Astrocyte (in vitro differentiated cells and primary cell): ENCODE results near the gene CARD11. TPM values are rescaled to one million over a fixed set of nuclear protein-coding genes. Genes with fewer than 3 reads are reported as not detected.
"Not testable (repeated sequence)": the region's sequence is repeated elsewhere in the genome, so short reads cannot be mapped to it uniquely, and the experiment has no call there.

Experiments
- DNase-seq: peaks from one replicate; pipeline ENCODE4 v3.0.0-alpha.2; 2010; ENCODE audit warnings: low read depth
- FAIRE-seq: peaks from 2 replicates; lab custom pipeline; 2011; peaks lifted over from hg19 to GRCh38; lab: Jason Lieb, UNC
- H2AFZ ChIP-seq: 2 replicates; pipeline ENCODE4 v1.6.0; 2012; ENCODE audit warnings: low read depth, low read length, inconsistent platforms
- H3K27ac ChIP-seq: 2 replicates; pipeline ENCODE4 v1.5.1; 2011; ENCODE audit warnings: low read depth, low read length, inconsistent platforms
- H3K27me3 ChIP-seq: 2 replicates; pipeline ENCODE4 v1.6.0; 2011; ENCODE audit warnings: low read length, inconsistent platforms; ENCODE audit not compliant: insufficient read depth
- H3K36me3 ChIP-seq: 2 replicates; pipeline ENCODE4 v1.5.1; 2011; ENCODE audit warnings: low read length, inconsistent platforms; ENCODE audit not compliant: insufficient read depth
- H3K4me1 ChIP-seq: 2 replicates; pipeline ENCODE4 v1.5.1; 2011; ENCODE audit warnings: low read length, inconsistent platforms; ENCODE audit not compliant: insufficient read depth
- H3K4me2 ChIP-seq: 2 replicates; pipeline ENCODE4 v1.6.0; 2012; ENCODE audit warnings: low read length, inconsistent platforms
- H3K4me3 ChIP-seq: 2 replicates; pipeline ENCODE4 v1.5.1; 2011; ENCODE audit warnings: low read depth, mild to moderate bottlenecking, low read length, inconsistent platforms; ENCODE audit not compliant: insufficient read depth
- H3K79me2 ChIP-seq: 2 replicates; pipeline ENCODE4 v1.6.0; 2012; ENCODE audit warnings: mild to moderate bottlenecking, low read length, inconsistent platforms; ENCODE audit not compliant: insufficient read depth
- H3K9ac ChIP-seq: 2 replicates; pipeline ENCODE4 v1.6.0; 2012; ENCODE audit warnings: mild to moderate bottlenecking, low read length, inconsistent platforms
- H3K9me3 ChIP-seq: 2 replicates; pipeline ENCODE4 v1.5.1; 2012; ENCODE audit warnings: low read depth, mild to moderate bottlenecking, low read length, inconsistent platforms; ENCODE audit not compliant: insufficient read depth
- H4K20me1 ChIP-seq: 2 replicates; pipeline ENCODE4 v1.6.0; 2012; ENCODE audit warnings: low read length, inconsistent platforms; ENCODE audit not compliant: insufficient read depth
- H3K27ac Mint-ChIP-seq: one replicate; pipeline ENCODE4 v1.8.0; 2021; ENCODE audit warnings: mild to moderate bottlenecking, mixed read lengths; ENCODE audit not compliant: unreplicated experiment
- H3K27me3 Mint-ChIP-seq: one replicate; pipeline ENCODE4 v1.8.0; 2021; ENCODE audit warnings: low read depth, mixed read lengths; ENCODE audit not compliant: unreplicated experiment
- H3K36me3 Mint-ChIP-seq: one replicate; pipeline ENCODE4 v1.8.0; 2021; ENCODE audit warnings: low read depth, mixed read lengths; ENCODE audit not compliant: unreplicated experiment
- H3K4me1 Mint-ChIP-seq: one replicate; pipeline ENCODE4 v1.8.0; 2021; ENCODE audit warnings: low read depth, mixed read lengths; ENCODE audit not compliant: unreplicated experiment
- H3K4me3 Mint-ChIP-seq: one replicate; pipeline ENCODE4 v1.8.0; 2021; ENCODE audit warnings: mild to moderate bottlenecking, moderate library complexity, mixed read lengths; ENCODE audit not compliant: unreplicated experiment
- H3K9me3 Mint-ChIP-seq: one replicate; pipeline ENCODE4 v1.8.0; 2021; ENCODE audit warnings: mild to moderate bottlenecking, mixed read lengths; ENCODE audit not compliant: unreplicated experiment
- CTCF ChIP-seq: IDR thresholded peaks from 2 replicates; pipeline ENCODE4 v1.5.1; 2011; ENCODE audit warnings: low read depth, mild to moderate bottlenecking, inconsistent platforms, low read length, moderate library complexity; ENCODE audit not compliant: insufficient read depth
- EZH2 ChIP-seq: IDR thresholded peaks from 2 replicates; pipeline ENCODE4 v1.6.1; 2012; ENCODE audit warnings: mild to moderate bottlenecking, low read length, inconsistent platforms; ENCODE audit not compliant: insufficient read depth
- total RNA-seq: library from RNA; stranded (reverse); gene quantifications from 2 replicates; pipeline ENCODE4 v1.2.1, GENCODE V29; 2021

Gene CARD11
- total RNA-seq, 1 donor from 2014 or later: 9.5 TPM

- Mint-ChIP-seq H3K4me1 (peaks cover 3% of the 10 kb centered on the region), H3K4me3 (no peak overlapping the region), H3K9me3 (peaks cover 3% of the 10 kb centered on the region), H3K27ac (no peak overlapping the region), H3K27me3 (peaks cover 5% of the 10 kb centered on the region), H3K36me3 (peaks cover 3% of the 10 kb centered on the region)
- Histone ChIP-seq H4K20me1 (no peaks in the 10 kb centered on the region), H3K9ac (no peak overlapping the region), H3K4me1 (peaks cover 4% of the 10 kb centered on the region), H3K9me3 (no peaks in the 10 kb centered on the region), H2AFZ (no peak overlapping the region), H3K27ac (no peak overlapping the region), H3K79me2 (no peaks in the 10 kb centered on the region), H3K4me3 (no peak overlapping the region), H3K36me3 (no peaks in the 10 kb centered on the region), H3K4me2 (no peak overlapping the region), H3K27me3 (no peaks in the 10 kb centered on the region)
- FAIRE-seq: no peak
- DNase-seq: no peak
- TF ChIP-seq CTCF (no peak), EZH2 (no peak)
Observed at GRCh38 chr7:2958416-2959102, 85.1 kb downstream of the CARD11 start.

- DNase-seq, H3K4me2 ChIP-seq, H3K4me3 ChIP-seq, H2AFZ ChIP-seq, H3K9me3 ChIP-seq, H3K27me3 ChIP-seq, H3K4me1 Mint-ChIP-seq, FAIRE-seq, H3K79me2 ChIP-seq, H3K27ac ChIP-seq, H3K9ac ChIP-seq, H3K4me1 ChIP-seq, H3K27ac Mint-ChIP-seq, H3K27me3 Mint-ChIP-seq, H3K9me3 Mint-ChIP-seq, H3K4me3 Mint-ChIP-seq, H3K36me3 ChIP-seq, H3K36me3 Mint-ChIP-seq, H4K20me1 ChIP-seq: not testable (repeated sequence)
Observed at GRCh38 chr7:2957369-2957727, 86.3 kb downstream of the CARD11 start.

GRCh38 chr7:2956526-2957368 is 86.9 kb downstream of the CARD11 start:
- no peak for FAIRE-seq
- no peaks in the 10 kb centered on the region for H3K79me2 ChIP-seq

More at GRCh38 chr7:2956526-2957368, 86.9 kb downstream of the CARD11 start:
- peaks cover 3% of the 10 kb centered on the region for H3K36me3 Mint-ChIP-seq
- no peak overlapping the region for H3K4me2 ChIP-seq
- H3K9ac ChIP-seq: no peak overlapping the region
- no peak overlapping the region for H3K4me3 ChIP-seq
- H3K27me3 ChIP-seq: no peaks in the 10 kb centered on the region
- TF ChIP-seq CTCF: no peak
- peak; percentile 58 for DNase-seq
- no peaks in the 10 kb centered on the region for H3K36me3 ChIP-seq
- H4K20me1 ChIP-seq: no peaks in the 10 kb centered on the region
- no peak overlapping the region for H3K4me3 Mint-ChIP-seq
- H3K9me3 ChIP-seq: no peaks in the 10 kb centered on the region
- peaks cover 3% of the 10 kb centered on the region for H3K9me3 Mint-ChIP-seq
- H3K27ac ChIP-seq: no peak overlapping the region
- peaks cover 3% of the 10 kb centered on the region for H3K4me1 Mint-ChIP-seq
- no peak overlapping the region for H2AFZ ChIP-seq
- no peak overlapping the region for H3K27ac Mint-ChIP-seq
- peaks cover 4% of the 10 kb centered on the region for H3K4me1 ChIP-seq
- H3K27me3 Mint-ChIP-seq: peaks cover 5% of the 10 kb centered on the region
